COR-L47 (cell line): Measurements from ENCODE around the gene HS6ST2.

Source experiments
- DNase-seq: peaks from one replicate; lab custom pipeline; 2025; lab: John Stamatoyannopoulos, UW

The HS6ST2 gene

DNA sequence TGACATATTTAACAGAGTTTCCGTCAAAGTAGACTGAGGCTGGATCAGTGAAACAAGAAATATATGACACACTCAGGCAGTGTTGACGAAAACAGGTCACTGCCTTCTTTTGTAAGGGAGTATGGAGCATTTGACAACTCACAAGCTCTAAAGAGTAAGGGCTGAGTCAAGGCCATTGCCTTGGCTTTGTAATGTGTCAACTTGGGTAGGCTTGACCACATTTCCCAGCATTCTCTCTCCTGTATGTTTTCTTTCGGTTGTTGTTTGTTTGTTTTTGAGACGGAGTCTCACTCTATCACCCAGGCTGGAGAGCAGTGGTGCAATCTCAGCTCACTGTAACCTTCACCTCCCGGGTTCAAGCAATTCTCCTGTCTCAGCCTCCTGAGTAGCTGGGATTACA is 344.6 kb downstream of the HS6ST2 start:
- no peak for DNase-seq

DNA sequence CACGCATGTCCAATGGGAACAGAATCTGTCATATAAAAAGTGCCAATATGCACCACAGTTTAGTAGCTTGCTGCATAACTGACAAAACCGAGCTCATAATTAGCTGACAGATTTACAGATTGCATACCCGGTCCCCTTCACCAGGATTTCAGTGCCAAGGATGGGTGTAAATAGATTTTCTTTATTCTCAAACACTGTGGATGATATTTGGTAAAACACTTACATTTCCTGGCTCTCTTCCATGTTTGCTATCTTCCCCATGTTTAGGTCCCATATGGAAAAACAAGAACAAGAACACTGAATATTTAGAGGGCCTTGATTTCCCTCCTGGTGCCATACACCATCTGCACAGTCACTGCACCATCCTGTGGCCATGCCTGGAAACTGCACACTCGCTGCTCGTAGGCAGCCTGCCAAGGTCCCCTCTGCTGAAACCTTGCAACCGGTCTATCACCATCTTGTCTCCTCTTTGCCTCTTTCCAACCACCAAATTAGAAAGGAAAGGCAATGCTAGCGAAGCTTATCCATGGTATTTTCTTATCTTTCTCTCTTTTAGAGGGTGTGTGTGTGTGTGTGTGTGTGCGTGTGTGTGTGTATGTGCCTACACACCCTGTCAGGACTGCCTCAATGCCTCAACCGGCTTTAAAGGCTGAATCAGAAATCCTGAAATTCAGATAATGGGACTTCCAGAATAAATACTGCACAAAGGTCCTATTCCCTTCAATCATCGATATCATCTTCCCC is 345.4 kb downstream of the HS6ST2 start:
- DNase-seq: peak; percentile 20

DNA sequence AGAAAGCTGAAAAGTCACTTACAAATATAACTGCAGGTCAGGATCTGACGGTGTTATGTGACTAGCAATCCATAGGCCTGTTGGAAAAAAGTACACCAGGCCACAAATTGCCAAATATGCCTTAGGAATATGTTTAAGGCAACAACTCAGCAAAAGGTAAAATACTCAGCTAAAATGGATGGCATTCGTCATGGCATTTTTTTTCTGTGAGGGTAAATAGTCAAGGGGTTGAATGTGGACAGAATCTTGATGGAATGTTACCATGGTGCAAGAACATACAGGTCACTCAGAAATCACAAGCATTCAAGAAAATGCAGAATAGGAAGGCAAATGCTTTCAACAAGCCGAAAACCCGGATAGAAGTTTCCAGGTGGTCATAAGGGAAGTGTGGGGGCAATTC is 347.9 kb downstream of the HS6ST2 start:
- DNase-seq: no peak

DNA sequence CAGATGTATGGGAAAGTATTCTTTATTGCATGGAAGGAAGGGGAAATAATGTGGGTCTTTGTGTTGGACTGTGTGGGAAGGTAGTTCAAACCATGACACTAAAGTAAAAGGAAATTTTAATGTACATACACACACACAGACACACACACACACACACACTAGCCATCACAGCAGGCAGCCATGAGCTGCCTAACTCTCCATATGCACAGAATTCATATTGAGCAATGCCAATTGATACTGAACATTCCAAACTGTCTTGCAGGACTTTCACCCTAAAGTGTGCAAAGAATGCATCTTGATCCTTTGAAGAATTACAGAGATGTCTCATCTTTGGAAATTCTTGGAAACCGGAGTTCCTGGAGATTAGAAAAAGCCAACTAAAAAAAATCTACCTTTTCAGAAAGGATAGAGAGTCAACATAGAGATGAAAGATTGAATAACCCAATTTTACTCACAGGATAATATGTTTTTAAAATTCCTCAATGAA is 349.0 kb downstream of the HS6ST2 start:
- DNase-seq: no peak

DNA sequence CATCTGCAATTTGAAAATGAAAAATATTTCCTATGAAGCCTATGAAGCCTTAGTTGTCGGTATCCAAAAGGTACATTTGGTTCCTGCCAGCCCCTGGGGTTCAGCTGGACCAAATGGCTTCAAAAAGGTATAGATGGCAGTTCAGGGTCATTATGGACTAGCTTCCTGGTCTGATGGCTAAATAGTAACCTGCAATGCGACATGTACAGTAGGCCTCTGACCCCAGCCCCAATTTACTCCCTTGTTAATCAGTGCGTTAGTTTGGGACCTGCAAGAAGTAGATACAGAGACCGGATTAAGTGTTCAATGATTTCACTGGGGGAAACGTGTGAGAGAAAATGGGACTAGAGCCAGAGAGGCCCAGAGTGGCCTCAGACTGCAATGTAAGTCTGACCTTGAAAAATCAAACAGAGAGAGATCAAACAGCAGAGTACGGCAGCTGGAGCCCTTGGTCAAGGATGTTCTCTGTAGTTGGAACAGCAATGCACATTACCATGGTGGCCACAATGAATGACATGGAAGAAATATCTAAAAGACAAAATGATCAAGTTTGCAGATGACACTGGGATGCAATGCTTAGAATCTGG is 354.6 kb downstream of the HS6ST2 start:
- no peak for DNase-seq

DNA sequence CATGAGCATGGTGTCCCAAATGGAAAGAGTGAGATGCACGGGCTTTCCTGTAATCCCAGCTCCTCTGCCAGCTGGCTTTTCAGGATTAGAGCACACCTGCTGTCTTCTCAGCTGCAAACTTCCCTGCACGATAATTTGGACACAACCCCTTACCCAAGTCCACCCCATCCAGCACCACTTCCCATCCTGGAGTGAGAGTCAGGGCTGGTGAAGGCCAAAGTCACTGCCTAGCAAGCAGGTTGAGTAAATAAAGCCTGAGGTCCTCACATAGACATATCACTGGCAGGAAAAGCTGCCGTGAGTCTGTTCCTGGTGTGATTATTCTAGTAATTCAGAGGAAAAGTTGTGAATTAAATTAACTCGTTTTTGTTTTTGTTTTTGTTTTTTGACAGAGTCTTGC is 355.7 kb downstream of the HS6ST2 start:
- no peak for DNase-seq

DNA sequence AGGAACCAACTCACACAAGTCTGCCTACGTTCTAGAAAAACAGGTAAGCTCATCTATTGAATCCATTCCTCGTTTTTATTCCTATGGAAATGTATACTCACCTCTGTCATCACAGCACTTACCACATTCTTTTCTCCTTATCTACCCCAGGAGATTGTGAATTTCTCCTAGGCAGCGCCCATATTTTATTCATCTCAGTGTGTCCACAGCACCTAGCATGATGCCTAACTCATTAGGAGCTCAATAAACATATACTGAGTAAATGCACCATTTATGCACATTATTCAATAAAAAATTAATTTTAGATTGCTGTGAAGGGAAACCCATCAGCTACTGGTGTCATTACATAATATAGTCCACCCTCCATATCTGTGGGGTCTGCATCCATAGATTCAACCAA is 363.4 kb downstream of the HS6ST2 start:
- no peak for DNase-seq

DNA sequence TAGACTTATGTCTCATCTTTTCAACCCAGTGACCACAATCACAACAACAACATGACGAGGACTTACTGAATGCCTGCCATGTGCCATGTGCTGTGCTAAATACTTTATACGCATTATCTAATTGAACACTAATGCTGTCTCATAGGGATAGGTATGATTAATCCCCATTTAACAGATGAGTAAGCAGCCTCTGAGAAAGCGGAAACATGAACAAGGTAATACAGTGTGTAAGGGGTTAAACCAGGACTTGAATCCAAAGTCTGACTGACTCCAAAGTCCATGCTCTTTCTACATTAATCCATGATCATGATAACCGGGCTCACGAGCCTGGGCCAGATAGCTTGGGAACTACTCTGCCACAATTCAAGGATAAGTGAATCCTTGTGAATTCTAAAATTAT is 364.3 kb downstream of the HS6ST2 start:
- DNase-seq: no peak

DNA sequence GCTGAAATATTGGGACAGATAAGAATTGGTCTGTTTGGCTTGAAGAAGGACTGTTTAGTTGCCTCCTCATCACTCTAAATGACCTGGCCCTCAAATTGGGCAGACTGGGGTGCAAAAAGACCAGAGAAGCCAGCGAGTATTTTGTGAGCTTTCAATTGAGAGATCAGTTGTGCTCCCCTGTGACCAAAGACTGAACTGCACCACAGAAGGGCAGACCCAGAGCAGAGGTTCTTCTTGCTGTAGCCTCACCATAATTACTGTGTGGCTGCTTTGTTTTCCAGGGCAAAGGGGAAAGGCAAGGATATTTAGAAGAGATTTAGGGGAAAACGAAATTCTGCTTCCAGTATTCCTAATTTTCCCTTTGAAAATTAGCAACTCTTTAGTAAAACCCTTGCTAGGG is 365.5 kb downstream of the HS6ST2 start:
- DNase-seq: peak; percentile 8

DNA sequence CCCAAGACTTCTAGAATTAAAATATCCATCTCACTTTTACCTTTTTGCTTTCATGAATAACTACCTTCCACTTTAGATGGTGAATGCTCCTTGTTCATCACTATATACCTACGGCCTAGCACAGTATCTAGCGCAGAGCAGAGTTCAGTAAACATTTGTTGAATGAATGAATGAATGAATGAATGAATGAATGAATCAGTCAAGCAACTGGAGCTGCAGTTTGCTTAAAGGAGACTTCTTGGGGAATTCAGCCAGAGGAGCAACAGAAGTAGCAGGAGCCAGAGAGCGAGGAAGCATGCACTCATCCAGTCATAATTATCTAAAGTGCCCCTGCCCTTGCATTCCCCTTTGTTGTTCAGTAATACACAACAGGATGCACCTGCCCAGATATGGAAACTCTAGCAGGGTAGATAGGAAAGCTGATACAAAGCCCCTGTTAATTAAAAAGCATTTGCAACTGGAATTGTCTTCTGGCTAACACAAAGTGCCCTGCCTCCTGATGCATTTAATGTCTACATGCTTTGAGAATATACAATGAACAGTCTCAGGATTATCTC is 366.6 kb downstream of the HS6ST2 start:
- DNase-seq: peak; percentile 52

DNA sequence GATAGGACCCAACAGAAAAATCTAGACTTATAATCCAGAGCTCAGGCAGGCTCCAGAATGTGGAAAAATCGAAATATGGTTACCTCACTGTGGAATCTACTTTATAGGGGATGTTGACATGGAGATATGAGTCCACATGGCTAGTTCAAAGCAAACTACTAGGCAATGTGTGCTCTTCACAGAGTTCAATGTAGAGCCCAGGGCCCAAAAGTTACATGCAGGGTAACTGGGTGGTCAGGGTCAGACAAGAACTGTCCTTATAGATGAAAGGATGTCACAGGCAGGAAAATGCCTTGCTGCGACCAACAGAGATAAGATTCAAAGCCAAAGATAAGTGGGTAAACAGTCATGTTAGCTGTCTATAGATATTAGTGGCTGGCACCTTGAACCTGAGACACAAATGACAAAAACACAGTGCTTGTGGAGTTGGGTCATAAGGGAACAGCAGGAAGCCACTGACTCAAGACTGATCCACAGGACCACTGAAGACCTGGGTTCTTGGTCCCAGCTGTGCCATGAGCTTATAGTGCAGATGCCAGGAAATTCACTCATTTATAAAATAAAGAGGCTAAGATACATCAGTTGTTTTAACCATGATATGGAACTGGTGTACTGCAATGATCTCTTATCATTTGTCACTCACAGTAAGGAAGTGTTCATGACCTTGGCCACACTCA is 367.9 kb downstream of the HS6ST2 start:
- no peak for DNase-seq

DNA sequence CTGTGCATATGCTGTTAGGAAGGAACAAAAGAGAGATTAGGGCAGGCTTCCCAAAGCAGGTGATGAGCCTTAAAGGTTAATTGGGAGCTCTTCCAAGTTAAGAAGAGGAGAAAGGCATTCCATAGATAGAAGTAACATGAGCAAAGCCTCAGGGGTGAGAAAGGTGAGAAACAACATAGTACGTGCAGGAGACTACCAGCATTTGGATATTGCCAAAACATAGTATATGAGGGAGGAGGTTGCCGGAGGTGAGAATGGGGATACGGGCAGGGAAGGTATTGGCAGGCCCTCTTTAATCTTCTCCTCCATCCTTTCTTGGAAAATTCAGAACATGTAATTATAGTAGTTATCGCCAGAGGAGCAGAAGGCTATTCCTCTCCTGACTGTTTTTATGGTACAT is 373.5 kb downstream of the HS6ST2 start:
- no peak for DNase-seq

DNA sequence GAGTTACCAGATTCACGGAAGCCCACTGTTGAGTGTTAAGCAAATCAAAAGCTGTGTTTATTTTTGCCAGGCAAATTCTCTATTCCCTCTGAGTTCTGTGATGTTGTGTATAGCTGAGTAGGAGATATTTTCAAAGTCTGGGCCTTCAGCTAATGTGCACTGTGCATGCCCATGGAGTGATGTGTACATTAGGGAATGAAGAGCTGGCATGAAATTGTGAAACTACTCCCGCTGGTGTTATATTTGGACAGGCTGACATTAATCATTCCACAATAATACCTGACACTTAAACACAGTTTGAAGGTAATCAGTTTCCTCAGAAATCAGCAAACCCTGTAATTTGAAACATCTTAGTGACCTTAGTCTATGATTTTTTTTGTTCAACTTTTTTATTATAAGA is 381.5 kb downstream of the HS6ST2 start:
- DNase-seq: peak; percentile 22
